ENCODE data around the gene CRB3.

CRB3 gene

DNA sequence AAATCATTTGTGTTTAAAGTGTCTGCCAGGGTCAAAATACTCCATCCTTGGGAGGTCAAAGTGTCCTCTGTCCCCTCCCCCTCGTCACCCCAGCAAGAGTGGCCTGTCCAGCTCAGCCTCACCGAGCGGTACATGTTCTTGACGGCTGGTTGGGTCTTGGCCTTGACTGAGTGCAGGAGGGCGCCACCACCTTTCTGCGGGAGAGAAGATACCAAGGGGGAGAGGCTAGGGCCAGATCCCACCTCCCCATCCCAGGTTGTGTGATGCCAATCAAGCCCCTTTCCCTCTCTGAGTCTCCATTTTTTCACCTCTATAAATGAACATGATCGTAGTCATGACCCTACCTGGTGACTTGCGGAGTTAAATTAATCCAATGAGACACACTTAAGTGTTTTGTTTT is 6.1 kb downstream of the CRB3 start:
- no peak for DNase-seq

DNA sequence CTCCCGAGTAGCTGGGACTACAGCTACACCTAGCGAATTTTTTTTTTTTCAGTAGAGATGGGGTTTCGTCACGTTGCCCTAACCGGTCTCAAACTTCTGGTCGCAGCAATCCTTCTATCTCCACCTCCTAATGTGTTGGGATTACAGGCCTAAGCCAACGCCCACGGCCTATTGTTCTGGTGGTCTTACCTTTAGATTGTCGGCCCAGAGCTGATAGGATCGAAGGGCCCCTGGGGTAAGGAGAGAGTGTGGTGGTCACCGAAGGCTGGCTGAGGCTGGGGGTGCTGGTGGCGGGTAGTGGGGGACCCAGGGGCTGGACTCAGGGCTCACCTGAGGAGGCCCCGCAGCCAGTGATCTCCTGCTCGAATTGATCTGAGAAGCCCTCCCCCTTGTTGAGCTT is 7.0 kb downstream of the CRB3 start:
- no peak for DNase-seq

DNA sequence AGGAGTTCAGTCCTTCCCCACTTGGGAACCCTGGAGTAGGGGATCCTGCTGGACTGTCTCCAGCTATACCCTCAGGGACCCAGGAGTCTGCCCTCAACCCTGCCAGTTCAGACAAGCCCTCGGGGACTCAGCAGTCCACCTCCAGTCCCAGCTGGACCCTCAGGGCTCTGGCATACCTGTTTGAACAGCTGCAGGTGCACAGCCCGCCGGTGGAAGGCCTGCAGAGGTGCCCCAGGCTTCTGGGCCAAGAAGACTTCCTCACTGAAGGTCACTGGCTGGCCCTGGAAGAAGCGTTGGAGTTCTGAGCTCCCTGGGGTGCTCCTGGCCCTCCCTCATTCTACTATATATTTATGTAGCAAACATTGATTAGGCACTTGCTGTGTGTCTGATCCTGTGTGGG is 8.6 kb downstream of the CRB3 start:
- no peak for DNase-seq

DNA sequence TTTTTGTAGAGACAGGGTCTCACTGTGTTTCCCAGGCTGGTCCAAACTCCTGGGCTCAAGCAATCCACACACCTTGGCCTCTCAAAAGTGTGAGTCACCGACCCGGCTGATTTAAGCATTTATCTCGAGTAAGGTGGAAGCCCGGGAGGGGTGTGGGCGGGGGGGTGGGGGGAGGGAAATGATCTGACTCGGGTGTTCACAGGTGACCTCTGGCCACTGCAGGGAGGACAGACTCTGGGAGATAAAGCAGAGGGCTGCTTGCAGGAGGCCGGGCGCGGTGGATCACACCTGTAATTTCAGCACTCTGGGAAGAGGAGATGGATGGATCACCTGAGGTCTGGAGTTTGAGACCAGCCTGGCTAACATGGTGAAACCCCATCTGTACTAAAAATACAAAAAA is 9.6 kb downstream of the CRB3 start:
- DNase-seq, result no peak

DNA sequence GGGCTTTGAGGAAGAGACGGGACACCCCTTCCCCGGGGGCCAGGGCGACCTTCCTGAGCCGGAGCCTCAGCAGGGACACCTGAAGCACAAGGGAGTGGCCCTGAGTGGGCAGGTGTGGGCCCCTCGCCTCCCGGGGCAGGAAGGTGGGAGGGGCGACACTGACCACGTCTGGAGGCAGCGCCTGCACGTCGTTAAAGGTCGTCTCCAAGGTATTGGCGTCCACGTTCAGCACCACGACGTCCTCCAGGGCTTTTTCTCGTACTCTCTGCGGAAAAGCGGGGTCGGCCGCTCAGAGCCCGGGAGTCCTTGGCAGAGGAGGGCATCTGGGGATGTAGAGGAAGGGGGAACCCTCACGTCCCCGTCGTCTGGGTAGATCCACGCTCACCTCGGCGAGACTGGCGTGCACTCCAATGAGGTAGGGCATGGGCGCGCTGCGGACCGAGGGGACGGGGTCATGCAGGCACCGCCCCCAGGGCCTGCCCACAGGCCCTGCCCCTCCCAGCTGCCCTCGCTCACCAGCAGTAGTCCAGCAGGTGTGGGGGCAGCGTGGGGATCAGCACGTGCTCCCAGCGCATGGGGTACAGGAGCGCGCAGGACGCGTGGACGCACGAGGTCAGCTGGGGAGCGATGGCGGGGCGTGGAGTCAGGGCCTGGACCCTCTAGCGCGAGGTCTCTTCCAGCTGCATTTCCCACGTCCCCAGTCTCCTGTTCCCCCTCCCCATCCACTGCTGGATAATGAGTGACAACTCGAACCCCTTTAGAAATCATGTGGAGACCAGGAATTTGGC is 11.4 kb downstream of the CRB3 start:
- DNase-seq, result no peak

DNA sequence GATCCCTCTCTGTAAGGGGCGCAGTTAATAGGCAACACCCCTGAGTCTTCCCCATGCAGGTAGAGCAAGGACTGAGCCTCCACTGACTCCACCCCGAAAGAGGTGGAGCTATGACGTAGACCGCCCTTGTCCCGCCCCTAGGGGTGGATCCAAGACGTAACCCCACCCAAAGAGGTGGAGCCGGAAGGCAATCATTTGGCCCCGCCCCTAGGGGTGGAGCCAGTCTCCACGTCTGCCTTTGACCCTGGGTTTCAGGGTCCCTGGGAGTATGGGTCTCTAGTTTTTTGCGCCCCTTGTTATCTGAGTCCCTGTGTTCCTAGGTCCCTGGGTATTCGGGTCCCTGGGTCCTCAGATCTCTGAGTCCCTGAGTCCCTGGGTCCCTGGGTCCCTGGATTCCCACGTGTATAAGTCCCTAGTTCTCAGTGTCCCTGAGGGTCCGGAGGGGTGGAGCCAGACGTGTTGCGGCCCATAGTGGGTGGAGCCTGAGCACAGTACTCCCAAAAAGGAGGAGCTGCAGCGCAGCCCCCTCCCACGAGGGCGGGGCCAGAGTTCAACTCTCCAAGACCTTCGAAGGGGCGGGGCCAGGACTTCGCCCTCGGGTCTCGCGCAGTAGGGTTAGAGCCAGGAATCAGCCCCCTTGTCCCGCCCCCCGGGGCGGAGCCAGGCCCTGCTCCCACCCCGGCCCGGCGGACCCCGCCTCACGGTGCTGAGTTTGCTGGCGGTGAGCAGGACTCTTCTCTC is 12.3 kb downstream of the CRB3 start:
- DNase-seq, result no peak

DNA sequence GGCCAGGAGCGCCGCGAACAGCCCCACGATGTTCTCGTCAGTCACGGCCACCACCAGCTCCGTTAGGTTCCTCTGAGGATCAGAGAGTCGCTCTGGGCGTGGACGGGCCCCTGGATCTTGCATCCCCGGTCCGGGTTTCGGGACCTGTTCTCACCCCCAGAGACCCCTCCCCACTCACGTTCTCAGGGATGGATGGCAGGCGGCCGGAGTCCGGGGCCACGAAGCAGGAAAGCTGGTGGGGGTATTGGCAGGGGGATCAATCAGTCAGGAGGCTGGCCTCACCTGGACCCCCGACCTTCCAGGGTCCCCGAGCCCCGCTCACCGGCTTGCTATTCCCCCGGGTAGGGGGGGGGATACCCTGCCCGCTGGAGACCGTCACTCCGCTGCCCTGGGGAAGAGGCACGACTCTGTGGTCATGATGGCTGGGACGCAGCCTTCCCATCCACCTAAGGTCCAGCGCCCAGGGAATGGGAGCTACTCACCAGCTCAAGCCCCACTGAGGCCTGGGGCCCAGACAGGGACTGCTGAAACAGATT is 12.9 kb downstream of the CRB3 start:
- no peak for DNase-seq

DNA sequence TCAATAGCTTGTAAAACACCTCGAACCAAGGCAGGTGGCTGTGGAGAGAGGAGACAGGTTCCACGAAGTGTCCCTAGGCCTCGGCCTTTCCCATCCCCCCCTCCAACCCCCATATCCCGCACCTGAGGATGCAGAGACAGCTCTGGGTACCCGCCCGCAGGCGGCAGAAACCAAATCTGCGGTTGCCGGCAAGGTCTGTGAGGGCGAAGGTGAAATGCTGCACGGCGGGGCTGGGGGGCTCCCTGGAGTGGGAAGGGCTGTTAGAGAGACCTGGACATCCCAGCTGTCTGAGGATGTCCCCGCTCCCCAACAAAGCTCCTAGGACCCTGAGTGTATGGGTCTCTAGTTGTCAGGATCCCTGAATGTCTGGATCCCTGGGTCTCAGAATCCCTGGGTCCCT is 14.7 kb downstream of the CRB3 start:
- no peak for DNase-seq

DNA sequence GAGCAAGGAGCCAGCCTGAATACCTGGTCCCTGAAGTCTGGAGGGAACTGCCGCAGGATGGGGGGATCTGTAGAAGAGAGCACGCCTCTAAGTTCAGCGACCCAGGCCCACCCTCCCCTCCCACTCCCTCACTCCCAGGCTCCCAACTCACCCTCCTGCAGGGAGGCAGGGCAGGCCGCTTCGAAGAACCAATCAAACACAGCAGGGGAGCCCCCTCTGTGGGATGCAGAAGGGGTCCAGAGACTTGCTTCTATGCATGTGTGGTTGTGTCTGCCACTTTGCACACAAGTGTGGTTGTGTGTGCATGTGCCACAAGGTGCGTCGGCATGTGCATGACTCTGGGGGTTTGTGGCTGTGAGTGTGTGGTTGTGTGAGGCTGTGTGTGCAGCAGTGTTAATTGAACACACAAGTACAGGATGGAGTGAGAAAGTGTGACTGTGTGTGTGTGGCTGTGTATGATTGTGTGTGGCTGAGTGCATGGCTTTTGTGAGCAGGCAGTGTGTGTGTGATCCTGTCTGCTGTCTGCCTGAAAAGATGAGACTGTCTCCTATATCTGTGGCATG is 15.8 kb downstream of the CRB3 start:
- DNase-seq, result no peak

DNA sequence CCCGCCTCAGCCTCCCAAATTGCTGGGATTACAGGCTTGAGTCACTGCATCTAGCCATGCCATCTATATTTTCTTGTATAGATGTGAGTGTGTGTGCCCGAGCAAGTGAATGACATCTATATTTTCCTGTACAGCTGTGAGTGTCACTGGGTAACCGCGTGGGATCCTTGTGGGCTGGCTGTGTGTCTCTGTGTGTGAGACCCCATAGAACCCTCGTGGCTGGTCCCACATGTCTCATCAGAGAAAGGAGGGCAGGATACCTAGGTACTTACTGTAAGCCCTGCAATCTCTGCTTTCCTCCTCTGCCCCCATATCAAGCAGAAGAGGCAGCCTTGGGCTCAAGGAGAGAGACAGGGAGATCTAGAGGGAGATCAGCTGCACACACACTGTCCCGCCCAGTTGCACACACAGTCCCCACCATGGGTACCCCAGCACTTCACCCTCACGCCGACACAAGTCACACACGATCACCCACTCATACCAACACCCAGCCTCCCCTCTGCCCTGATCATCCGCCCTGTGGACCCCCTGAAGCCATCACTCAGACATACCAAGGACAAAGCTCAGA is 16.9 kb downstream of the CRB3 start:
- no peak for DNase-seq

DNA sequence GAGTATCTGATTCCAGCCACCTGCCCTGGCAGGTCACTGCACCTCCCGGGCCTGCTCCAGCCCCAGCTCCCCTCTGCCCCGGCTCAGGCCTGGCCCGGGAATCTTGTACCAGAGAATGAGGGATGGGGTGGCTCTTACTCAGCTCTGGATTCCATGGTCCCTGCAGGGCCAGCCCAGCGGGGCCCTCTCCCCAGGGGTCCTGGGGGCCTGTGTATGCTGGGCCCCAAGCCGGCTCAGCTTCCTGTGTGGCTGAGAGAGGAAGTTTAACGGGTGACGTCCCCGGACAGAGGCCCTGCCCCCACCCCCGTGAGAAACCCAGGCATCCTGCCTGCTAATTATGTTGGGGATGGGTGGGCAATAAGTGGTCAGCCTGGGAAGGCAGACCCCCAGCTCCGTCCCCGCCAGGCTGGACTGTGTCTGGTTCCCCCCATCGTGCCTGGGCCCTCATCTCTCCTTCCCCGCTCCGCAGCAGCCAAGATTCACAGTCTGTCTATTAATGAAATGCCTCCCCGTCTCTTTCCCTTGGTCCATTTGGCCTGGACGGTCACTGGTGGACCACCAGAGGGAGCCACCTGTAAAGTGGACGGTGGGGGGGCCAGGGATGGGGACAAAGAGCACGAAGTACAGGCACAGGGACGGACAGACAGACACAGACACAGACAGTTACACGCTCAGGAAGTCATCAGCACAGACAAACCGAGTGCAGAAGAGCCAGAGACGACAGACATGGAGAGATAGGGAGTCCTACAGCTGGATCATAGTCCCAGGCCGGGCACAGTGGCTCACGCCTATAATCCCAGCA is 17.7 kb downstream of the CRB3 start, which contains the start of gene DENND1C:
Gene DENND1C (minus strand): TSS at position 247 of the 802 bp plus-strand sequence. CDS start 92 bp downstream, at position 155.
- no peak for DNase-seq

DNA sequence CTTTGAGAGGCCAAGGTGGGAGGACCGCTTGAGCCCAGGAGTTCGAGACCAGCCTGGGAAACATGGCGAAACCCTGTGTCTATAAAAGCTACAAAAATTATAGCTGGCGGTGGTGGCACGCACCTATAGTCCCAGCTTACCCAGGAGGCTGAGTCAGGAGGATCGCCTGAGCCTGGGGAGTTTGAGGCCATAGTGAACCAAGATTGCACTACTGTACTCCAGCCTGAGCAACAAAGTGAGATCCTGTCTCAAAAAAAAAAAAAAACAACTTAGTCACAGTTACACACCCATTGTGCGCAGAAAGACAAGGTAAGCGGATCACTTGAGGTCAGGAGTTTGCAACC is 18.2 kb downstream of the CRB3 start:
- no peak for DNase-seq

DNA sequence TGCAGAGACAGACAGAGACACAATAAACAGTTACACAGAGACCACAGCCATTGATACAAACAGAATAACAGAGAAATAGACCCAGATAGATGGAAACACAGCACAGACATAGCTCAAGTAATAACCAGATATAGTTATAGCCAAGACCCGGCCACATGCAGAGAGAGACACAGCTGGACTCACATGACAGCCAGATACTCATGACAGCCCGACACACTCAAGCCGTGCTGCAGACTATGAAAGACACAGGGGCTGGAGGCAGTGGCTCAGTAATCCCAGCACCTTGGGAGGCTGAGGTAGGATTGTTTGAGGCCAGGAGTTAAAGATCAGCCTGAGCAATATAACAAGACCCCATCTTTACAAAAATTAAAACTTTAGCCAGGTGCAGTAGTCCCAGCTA is 19.2 kb downstream of the CRB3 start:
- no peak for DNase-seq

DNA sequence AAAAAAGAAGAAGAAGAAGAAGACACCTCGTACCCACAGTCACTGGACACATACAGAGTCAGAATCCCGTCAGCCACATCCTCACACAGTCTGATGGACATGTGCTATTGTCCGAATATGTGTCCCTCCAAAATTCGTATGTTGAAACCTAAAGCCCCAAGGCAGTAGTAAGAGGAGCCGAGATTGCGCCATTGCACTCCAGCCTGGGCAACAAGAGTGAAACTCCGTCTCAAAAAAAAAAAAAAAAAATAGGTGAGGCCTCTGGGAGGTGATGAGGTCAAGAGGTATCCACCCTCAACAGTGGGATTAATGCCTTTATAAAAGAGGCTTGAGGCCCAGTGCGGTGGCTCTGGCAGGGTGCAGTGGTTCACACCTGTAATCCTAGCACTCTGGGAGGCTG is 20.2 kb downstream of the CRB3 start:
- no peak for DNase-seq

DNA sequence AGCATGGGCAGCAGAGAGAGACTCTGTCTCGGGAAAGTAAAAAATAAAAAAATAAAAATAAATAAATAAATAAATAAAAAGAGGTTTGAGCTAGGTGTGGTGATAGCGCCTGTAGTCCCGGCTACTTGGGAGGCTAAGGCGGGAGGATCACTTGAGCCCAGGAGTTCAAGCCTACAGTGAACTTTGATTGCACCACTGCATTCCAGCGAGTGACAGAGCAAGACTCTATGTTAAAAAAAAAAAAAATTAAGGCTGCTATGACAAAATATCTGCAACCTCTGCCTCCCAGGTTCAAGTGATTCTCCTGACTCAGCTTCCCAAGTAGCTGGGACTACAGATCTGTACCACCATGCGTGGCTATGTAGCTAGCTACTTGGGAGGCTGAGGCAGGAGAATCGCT is 20.8 kb downstream of the CRB3 start:
- DNase-seq, result no peak

DNA sequence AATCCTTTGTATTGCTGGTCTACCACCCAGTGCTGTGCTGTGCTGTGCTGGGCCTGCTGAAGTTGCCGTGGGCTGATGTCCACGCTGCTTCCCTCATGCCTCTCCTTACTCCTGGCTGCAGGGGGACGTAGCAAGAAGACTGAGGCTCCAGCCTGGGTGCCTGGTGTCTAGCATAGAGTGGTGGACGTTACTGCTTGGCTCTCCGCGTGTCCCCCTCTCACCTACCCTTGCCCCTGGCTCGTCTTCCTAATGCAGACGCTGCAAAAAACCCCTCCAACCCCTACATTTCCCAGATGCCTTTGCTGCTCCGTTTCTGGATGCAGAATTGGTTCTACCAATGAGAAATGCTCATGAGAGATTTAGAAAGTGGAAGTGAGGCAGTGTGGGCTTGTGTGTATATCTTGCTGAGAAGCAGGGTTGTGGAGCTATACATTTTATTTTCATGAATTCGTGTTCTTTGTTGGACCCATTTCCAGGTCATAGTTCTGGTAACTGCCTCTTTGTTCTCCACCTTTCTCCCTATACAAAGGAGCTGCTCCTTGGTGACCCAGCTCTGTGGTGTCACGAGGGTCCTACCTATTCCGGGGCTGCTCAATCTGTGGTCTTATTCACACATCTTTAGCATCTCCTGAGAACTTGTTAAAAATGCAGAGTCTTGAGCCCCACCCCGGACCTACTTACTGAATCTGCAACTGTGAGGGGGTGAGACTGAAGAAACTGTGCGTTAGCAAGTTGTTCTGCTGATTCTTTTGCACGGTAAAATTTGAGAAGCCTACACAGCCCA is 25.4 kb downstream of the CRB3 start:
- no peak for DNase-seq

DNA sequence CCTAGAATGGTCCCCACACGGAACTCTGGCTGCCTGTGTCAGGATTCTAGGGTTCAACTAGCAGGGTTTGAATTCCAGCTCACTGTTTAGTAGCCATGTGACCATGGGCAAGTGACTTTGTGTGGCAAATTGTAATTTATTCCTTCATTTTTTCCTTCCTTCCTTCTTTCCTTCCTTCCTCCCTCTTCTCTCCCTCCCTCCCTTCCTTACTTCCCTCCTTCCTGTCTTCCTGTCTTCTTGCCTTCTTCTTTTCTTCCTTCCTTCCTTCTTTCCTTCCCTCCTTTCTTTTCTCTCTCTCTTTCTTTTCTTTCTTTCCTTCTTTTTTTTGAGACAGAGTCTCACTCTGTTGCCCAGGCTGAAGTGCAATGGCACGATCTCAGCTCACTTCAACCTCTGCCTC is 26.1 kb downstream of the CRB3 start:
- DNase-seq, result no peak

DNA sequence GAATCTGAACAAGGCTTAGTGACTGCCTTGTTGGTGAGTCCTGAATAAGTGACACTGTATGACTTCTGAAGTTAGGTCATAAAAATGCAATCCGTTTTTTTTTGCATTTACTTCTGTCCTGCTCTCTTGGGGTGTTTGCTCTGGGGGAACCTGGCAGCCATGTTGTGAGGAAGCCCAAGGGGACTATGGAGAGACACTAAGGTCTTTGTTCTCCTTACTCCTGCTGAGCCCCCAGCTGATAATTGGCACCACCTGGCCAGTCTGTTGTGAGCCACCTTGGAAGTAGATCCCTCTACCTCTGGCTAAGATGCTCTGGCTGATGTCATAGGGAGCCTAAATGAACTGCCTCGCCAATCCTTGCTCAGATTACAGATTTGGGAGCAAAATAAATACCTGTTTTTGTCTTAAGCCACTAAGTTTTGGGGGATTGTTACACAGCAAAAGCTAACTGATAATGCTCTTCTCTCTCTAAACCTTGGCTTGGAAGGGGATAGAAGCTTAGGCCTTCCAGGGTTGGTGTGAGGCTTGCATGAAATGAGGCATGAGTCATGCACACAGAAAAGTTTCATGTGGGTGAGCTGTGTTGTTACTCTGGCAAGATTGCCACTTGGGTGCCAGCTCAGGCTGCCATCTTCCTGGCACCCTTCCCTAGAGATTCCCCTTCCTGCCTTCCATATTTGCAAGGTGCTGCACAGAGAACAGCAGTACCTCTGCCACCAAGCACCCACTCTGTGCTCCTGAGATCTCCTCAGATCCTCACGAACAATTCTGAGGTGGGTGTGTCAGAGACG is 27.9 kb downstream of the CRB3 start:
- DNase-seq, result no peak

DNA sequence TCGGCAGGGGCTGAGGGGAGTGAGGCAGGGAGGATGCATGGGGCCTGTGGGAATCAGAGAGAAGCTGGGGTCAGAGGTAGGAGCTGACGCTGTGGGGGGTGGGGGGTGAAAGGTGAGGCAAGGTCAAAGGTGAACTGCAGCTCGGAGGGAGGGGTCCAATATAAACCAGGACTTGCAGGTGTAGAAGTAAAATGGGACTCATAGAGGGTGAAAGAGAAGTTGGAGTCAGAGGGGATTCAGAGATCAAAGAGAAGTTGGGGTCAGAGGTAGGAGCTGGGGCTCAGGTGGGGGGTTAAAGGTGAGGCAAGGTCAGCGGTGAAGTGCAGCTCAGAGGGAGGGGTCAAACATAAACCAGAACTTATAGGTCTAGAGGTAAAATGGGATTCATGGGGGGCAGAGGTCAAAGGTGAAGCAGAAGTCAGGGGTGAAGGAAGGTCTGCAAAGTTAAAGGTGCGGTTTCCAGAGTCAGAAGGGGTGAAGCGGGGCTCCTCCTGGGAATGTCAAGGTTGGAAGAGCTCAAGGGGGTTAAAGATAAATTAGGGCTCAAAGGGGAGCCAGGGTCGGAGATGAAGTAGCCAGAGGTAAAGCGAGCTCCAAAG is 30.5 kb downstream of the CRB3 start:
- DNase-seq, result no peak

DNA sequence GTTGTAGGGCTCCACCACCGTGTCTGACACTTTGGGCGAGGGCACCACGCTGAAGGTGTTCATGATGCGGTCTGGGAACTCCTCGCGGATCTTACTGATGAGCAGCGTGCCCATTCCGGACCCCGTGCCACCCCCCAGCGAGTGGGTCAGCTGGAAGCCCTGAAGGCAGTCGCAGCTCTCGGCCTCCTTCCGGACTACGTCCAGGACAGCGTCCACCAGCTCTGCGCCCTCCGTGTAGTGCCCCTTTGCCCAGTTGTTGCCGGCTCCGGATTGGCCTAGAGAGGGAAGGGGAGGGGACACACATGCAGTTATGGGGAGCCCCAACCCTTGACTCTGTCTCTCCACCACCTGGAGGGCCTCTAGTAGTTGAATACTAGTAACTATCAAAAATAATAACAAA is 31.9 kb downstream of the CRB3 start:
- no peak for DNase-seq
